Psoas muscle (tissue), 8 donors: ENCODE measurements around the gene MEPCE. TPM values are rescaled to one million over a fixed set of nuclear protein-coding genes. Genes with fewer than 3 reads are reported as not detected.

Experiments used
- ATAC-seq, 4 donors: fragments of 200-7000 bp; cut with Tn5 transposase; one replicate each; pipeline ENCODE4 v1.9.1; 2020; ENCODE audit warnings: moderate library complexity in 3 of 4, mild to moderate bottlenecking in 2 of 4
- DNase-seq, 2 donors: peaks; one replicate each; pipeline ENCODE4 v3.0.0-alpha.2; 2020
- H3K27ac ChIP-seq: fragments of 200-600 bp; one replicate; pipeline ENCODE4 v1.8.0; 2022
- H3K27me3 ChIP-seq, 3 donors: fragments of 200-600 bp in 1 of 3; one replicate each; pipeline versions ENCODE4 v1.6.1 to v1.8.0; 2013 to 2022; ENCODE audit warnings: low read length in 2 of 3, mild to moderate bottlenecking in 2 of 3, moderate library complexity in 1 of 3; ENCODE audit not compliant: insufficient read depth in 3 of 3
- H3K36me3 ChIP-seq, 2 donors: fragments of 200-600 bp in 1 of 2; one replicate each; pipeline versions ENCODE4 v1.6.1 to v1.8.0; 2013 to 2022; ENCODE audit warnings: low read depth in 1 of 2, mild to moderate bottlenecking in 1 of 2, moderate library complexity in 1 of 2; ENCODE audit not compliant: insufficient read depth in 1 of 2
- H3K4me1 ChIP-seq: fragments of 200-600 bp; one replicate; pipeline ENCODE4 v1.8.0; 2022
- H3K4me3 ChIP-seq: fragments of 200-600 bp; one replicate; pipeline ENCODE4 v1.8.0; 2022; ENCODE audit warnings: mild to moderate bottlenecking
- H3K9me3 ChIP-seq: fragments of 200-600 bp; one replicate; pipeline ENCODE4 v1.8.0; 2022
- WGBS, 3 donors: extraction: QIAGEN DNeasy Blood & Tissue Kit; methylation state at CpG; one replicate each; pipeline versions ENCODE4 v1.1.6 to v1.1.7; 2013; 5-methylcytosine and 5-hydroxymethylcytosine counted together
- intact Hi-C, 2 donors: fragments of 100-400 bp; cut with DNase I; formaldehyde crosslinking; loops; one replicate each; pipeline versions ENCODE4 v1.11.0 to v1.14.2; 2022
- polyA plus RNA-seq, 3 donors: library from polyadenylated mRNA; stranded (reverse); fragments of 200-250 nt; gene quantifications; one replicate each; pipeline ENCODE4 v1.2.3, GENCODE V29; 2013
- total RNA-seq, 4 donors: library from RNA; stranded (reverse); fragmentation: NEBNext Ultra II Directional in 2 of 4; extraction: Animal tissue kit (Norgen Biotek cat#: 25700) in 2 of 4; gene quantifications; one replicate each; pipeline versions ENCODE4 v1.2.1 to v1.2.4, GENCODE V29; 2021 to 2023
- TF ChIP-seq, protein P1 (sequence below): fragments of 200-600 bp; IDR thresholded peaks from one replicate; pipeline ENCODE4 v1.8.0; 2022; ENCODE audit warnings: antibody characterized with exemption
- donor health status: healthy with polysubstance abuse.
- donor health status: DM: no; HTN: no; CAD: no; lungs with moderate emphysema.
- donor health status: Bipolar disorder and iron deficiency.
- donor health status: healthy.
- donor health status: DM: yes; HTN: yes; CAD: no.
- donor health status: DM: no; HTN: no; CAD: no.
- donor health status: DM: no; HTN: no; CAD: no.
- donor health status: DM: yes; HTN: yes; CAD: no.

Gene MEPCE
- total and polyA plus RNA-seq, 7 donors: 27.2 to 41.5 (median 35.6) TPM

DNA sequence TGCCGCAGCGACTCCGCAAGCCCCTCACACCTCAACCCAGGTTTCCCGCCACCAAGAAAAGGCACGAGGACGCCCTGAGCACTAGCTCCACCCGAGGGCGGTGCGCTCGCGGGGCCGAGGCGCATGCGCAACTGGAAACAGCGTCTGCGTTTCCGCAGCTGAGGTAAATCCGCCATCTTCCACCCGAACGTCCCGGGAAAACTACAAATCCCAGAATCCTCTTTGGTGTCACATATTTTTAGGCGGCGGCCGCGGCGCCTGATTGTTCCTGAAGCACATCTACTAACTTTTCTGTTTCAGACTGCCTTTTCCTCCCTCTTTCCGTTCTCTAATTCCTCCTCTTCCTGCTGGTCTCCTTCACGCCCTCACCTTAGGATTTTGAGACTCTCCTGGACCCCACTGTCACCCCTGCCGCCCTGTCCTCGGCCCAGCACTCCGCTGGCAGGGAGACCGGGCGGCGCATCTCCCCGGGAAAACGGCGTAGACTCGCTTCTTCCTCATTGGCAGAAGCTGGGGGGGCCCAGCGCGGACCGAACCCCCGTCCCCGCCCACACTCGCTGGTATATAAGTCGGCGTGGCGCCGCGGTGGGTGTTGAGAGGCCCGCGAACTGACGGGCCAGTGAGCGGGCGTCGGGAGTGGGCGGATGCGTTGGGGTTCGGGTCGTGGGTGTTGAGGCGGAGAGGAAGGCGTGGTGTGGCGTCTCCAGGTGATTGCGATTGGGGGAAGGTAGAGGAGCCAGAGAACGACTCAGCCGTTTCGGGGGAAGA is 1.2 kb upstream of the MEPCE start, which contains the start of gene ZCWPW1:
Gene ZCWPW1, minus strand, starts transcription at position 505 of the 768 bp plus-strand sequence. CDS start 8,054 bp downstream, outside the sequence.
- peak within 1 kb of the TSS; percentile 100 for H3K27ac ChIP-seq
- peaks cover 22% of the 10 kb centered on the region for H3K4me1 ChIP-seq
- peak; percentile 67 to 77 (median 70) for ATAC-seq
- TF ChIP-seq, protein P1, sequence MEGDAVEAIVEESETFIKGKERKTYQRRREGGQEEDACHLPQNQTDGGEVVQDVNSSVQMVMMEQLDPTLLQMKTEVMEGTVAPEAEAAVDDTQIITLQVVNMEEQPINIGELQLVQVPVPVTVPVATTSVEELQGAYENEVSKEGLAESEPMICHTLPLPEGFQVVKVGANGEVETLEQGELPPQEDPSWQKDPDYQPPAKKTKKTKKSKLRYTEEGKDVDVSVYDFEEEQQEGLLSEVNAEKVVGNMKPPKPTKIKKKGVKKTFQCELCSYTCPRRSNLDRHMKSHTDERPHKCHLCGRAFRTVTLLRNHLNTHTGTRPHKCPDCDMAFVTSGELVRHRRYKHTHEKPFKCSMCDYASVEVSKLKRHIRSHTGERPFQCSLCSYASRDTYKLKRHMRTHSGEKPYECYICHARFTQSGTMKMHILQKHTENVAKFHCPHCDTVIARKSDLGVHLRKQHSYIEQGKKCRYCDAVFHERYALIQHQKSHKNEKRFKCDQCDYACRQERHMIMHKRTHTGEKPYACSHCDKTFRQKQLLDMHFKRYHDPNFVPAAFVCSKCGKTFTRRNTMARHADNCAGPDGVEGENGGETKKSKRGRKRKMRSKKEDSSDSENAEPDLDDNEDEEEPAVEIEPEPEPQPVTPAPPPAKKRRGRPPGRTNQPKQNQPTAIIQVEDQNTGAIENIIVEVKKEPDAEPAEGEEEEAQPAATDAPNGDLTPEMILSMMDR: no peak
- no peaks in the 10 kb centered on the region for H3K27me3 ChIP-seq
- 0 to 1% (median 0%) methylated on average over 66 of the region's 66 CpGs for WGBS, 3 donors
- H3K36me3 ChIP-seq: peaks cover 0 to 27% of the 10 kb centered on the region in 2 donors
- intact Hi-C loops: no loop called here
- peak within 1 kb of the TSS; percentile 97 for H3K4me3 ChIP-seq
- no peaks in the 10 kb centered on the region for H3K9me3 ChIP-seq
- DNase-seq: peak; percentile 97 to 98

DNA sequence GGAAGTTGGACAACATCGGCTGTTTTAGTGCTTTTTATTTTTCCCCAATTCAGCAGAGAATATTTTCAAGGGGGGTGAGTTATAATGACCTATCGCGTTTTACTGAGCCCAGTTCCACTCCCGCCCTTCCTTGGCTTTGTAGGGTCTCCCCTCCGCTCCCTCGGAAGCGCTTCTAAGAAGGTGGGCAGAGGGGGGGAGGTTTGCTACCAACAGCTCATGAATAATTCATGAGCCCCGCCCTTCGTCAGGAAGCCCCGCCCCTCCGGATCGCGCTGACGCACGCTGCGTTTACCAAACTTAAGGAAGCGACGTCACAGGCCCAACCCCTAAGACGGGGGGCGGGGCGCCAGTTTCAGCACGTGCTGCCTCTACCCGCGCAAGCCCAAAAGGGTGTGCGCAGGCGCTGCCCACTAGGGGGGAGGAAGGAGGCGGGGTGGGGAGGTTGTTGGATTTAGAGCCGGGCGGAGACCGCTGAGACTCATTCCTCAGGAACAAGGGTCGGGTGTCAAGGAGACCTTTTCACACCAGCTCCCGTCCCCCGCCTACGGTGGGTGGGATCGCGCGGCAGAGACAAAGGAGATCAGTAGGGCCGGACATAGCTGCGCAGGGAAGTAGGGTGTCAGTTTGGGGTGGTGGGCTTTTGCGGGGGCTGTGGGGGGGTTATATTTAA is 529 bp upstream of the MEPCE start:
- peak; percentile 100 for DNase-seq
- Histone ChIP-seq H3K36me3 (peaks cover 0 to 30% of the 10 kb centered on the region in 2 donors), H3K9me3 (no peaks in the 10 kb centered on the region), H3K27me3 (no peaks in the 10 kb centered on the region), H3K4me3 (peak overlapping the region; percentile 97), H3K4me1 (peaks cover 22% of the 10 kb centered on the region), H3K27ac (peak overlapping the region; percentile 100)
- WGBS, 3 donors: 0% methylated on average over 38 to 40 of the region's 40 CpGs
- intact Hi-C loops: no loop called here
- ATAC-seq: peak; percentile 82 to 86 (median 85)
- TF ChIP-seq, protein P1: peak; percentile 12

DNA sequence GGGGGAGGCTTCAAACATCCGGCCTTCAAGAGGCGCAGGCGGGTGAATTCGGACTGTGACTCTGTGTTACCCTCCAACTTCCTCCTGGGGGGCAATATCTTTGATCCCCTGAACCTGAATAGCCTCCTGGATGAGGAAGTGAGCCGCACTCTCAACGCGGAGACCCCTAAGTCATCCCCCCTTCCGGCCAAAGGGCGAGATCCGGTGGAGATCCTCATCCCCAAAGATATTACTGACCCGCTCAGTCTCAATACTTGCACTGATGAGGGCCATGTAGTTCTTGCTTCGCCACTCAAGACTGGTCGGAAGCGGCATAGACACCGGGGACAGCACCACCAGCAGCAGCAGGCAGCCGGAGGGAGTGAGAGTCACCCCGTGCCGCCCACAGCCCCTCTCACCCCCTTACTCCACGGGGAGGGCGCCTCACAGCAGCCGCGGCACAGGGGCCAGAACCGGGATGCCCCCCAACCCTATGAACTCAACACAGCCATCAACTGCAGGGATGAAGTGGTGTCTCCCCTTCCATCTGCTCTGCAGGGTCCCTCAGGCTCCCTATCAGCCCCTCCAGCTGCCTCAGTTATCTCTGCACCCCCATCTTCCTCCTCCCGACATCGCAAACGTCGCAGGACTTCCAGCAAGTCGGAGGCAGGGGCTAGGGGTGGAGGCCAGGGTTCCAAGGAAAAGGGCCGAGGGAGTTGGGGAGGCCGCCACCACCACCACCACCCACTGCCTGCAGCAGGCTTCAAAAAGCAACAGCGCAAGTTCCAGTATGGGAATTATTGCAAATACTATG is 1.1 kb downstream of the MEPCE start:
- peak overlapping the region; percentile 100 for H3K27ac ChIP-seq
- TF ChIP-seq, protein P1: no peak
- H3K4me3 ChIP-seq: peak overlapping the region; percentile 97
- H3K27me3 ChIP-seq: no peaks in the 10 kb centered on the region
- DNase-seq (peak in 1 of 2 donors; percentile 66), ATAC-seq (no peak)
- peaks cover 0 to 35% of the 10 kb centered on the region in 2 donors for H3K36me3 ChIP-seq
- intact Hi-C loops: no loop called here
- H3K4me1 ChIP-seq: peaks cover 33% of the 10 kb centered on the region
- no peaks in the 10 kb centered on the region for H3K9me3 ChIP-seq
- WGBS, 3 donors: 25 to 30% (median 28%) methylated on average over 30 to 31 of the region's 31 CpGs

DNA sequence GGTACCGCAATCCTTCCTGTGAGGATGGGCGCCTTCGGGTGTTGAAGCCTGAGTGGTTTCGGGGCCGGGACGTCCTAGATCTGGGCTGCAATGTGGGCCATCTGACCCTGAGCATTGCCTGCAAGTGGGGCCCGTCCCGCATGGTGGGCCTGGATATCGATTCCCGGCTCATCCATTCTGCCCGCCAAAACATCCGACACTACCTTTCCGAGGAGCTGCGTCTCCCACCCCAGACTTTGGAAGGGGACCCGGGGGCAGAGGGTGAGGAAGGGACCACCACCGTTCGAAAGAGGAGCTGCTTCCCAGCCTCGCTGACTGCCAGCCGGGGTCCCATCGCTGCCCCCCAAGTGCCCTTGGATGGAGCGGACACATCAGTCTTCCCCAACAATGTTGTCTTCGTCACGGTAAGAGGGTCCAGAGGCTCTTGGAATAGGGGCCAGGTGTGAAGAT is 1.7 kb downstream of the MEPCE start:
- no peak for DNase-seq
- no peaks in the 10 kb centered on the region for H3K27me3 ChIP-seq
- H3K4me1 ChIP-seq: peaks cover 33% of the 10 kb centered on the region
- peaks cover 0 to 35% of the 10 kb centered on the region in 2 donors for H3K36me3 ChIP-seq
- H3K27ac ChIP-seq: peak overlapping the region; percentile 46
- H3K4me3 ChIP-seq: peak overlapping the region; percentile 97
- intact Hi-C loops: no loop called here
- no peaks in the 10 kb centered on the region for H3K9me3 ChIP-seq
- no peak for ATAC-seq
- 83 to 84% (median 83%) methylated on average over 23 of the region's 23 CpGs for WGBS, 3 donors
- TF ChIP-seq, protein P1: no peak
